T-cell (primary cell): ENCODE measurements around the gene CDK5RAP2. TPM values are rescaled to one million over a fixed set of nuclear protein-coding genes. Genes with fewer than 3 reads are reported as not detected.

Experiments used
- ATAC-seq, 4 experiments: fragments of 200-7000 bp in 3 of 4; fragments of 150-1000 bp in 1 of 4; cut with Tn5 transposase; replicated peaks in 1 of 4; 1 replicate in 3 of 4; 2 replicates in 1 of 4; pipeline ENCODE4 v1.10.0; 2021; ENCODE audit warnings: moderate library complexity in 3 of 4, mild to moderate bottlenecking in 2 of 4, moderate number of reproducible peaks in 1 of 4
- CTCF ChIA-PET, 2 donors: fragments of 300-600 bp; sonication (Branson Sonifier 250); formaldehyde crosslinking; loops; one replicate each; lab custom pipeline; 2022; ENCODE audit warnings: antibody characterized with exemption in 2 of 2; lab: Charles Lee
- POLR2A ChIA-PET, 2 donors: fragments of 300-600 bp; sonication (Branson Sonifier 250); formaldehyde crosslinking; loops; one replicate each; lab custom pipeline; 2022; ENCODE audit warnings: antibody characterized with exemption in 2 of 2; lab: Charles Lee
- DNase-seq, 35 experiments: peaks; one replicate each; pipeline versions ENCODE4 v3.0.0 to v3.0.0-alpha.2; 2013 to 2023
- H3K27ac ChIP-seq: one replicate; pipeline ENCODE4 v1.5.1; 2013; ENCODE audit warnings: low read length
- H3K27me3 ChIP-seq, 2 experiments: replicated peaks in 1 of 2; 1 replicate in 1 of 2; 2 replicates in 1 of 2; pipeline versions ENCODE4 v1.6.1 to v1.7.0; 2013; ENCODE audit warnings: low read length in 1 of 2, mixed read lengths in 1 of 2; ENCODE audit not compliant: control insufficient read depth in 2 of 2, insufficient read depth in 2 of 2; ENCODE audit errors: extremely low read depth in 1 of 2
- H3K36me3 ChIP-seq, 2 donors: 1 replicate in 1 of 2; 2 replicates in 1 of 2; pipeline versions ENCODE4 v1.6.1 to v1.7.0; 2013; ENCODE audit warnings: low read length in 1 of 2; ENCODE audit not compliant: control insufficient read depth in 2 of 2, insufficient read depth in 1 of 2; ENCODE audit errors: extremely low read depth in 1 of 2
- H3K4me1 ChIP-seq, 2 experiments: 1 replicate in 1 of 2; 2 replicates in 1 of 2; pipeline versions ENCODE4 v1.6.1 to v1.7.0; 2013; ENCODE audit warnings: low read length in 2 of 2, mixed read lengths in 1 of 2; ENCODE audit not compliant: insufficient read depth in 2 of 2, control insufficient read depth in 1 of 2; ENCODE audit errors: extremely low read depth in 1 of 2
- H3K4me3 ChIP-seq, 2 donors: 1 replicate in 1 of 2; 2 replicates in 1 of 2; pipeline versions ENCODE4 v1.5.1 to v1.7.0; 2013; ENCODE audit warnings: mild to moderate bottlenecking in 2 of 2, low read length in 1 of 2, moderate library complexity in 1 of 2; ENCODE audit not compliant: control insufficient read depth in 1 of 2; ENCODE audit errors: extremely low read depth in 1 of 2
- H3K9me3 ChIP-seq: 2 replicates; pipeline ENCODE4 v1.7.0; 2013
- H3K27ac Mint-ChIP-seq, 2 donors: one replicate each; pipeline ENCODE4 v1.8.0; 2020 to 2021; ENCODE audit warnings: mild to moderate bottlenecking in 2 of 2, mixed read lengths in 2 of 2
- H3K27me3 Mint-ChIP-seq, 2 donors: one replicate each; pipeline ENCODE4 v1.8.0; 2021 to 2022; ENCODE audit warnings: mixed read lengths in 2 of 2
- H3K36me3 Mint-ChIP-seq: one replicate; pipeline ENCODE4 v1.8.0; 2021; ENCODE audit warnings: mixed read lengths
- H3K4me1 Mint-ChIP-seq, 3 donors: one replicate each; pipeline ENCODE4 v1.8.0; 2020 to 2022; ENCODE audit warnings: mixed read lengths in 3 of 3, mild to moderate bottlenecking in 1 of 3
- H3K4me3 Mint-ChIP-seq, 3 donors: one replicate each; pipeline ENCODE4 v1.8.0; 2020 to 2022; ENCODE audit warnings: mild to moderate bottlenecking in 3 of 3, mixed read lengths in 3 of 3, moderate library complexity in 3 of 3
- H3K9me3 Mint-ChIP-seq, 3 donors: one replicate each; pipeline ENCODE4 v1.8.0; 2020 to 2022; ENCODE audit warnings: mixed read lengths in 3 of 3
- WGBS: methylation state at CpG from one replicate; pipeline ENCODE4 v1.1.5; 2013; ENCODE audit warnings: missing lambda C conversion rate; ENCODE audit not compliant: insufficient coverage; 5-methylcytosine and 5-hydroxymethylcytosine counted together
- total RNA-seq, 35 experiments: library from RNA in 6 of 35; stranded (reverse) in 6 of 35; fragments of 120-200 nt in 1 of 35; gene quantifications; one replicate each; pipeline versions ENCODE4 v1.2.1 to v1.2.4 and lab custom pipeline; 2013 to 2026

The CDK5RAP2 gene
- total RNA-seq, 5 donors from 2014 or later (not counting 1 experiment from before 2014, with no cell fraction given), result 66.3 to 79.8 (median 73.9) TPM

DNA sequence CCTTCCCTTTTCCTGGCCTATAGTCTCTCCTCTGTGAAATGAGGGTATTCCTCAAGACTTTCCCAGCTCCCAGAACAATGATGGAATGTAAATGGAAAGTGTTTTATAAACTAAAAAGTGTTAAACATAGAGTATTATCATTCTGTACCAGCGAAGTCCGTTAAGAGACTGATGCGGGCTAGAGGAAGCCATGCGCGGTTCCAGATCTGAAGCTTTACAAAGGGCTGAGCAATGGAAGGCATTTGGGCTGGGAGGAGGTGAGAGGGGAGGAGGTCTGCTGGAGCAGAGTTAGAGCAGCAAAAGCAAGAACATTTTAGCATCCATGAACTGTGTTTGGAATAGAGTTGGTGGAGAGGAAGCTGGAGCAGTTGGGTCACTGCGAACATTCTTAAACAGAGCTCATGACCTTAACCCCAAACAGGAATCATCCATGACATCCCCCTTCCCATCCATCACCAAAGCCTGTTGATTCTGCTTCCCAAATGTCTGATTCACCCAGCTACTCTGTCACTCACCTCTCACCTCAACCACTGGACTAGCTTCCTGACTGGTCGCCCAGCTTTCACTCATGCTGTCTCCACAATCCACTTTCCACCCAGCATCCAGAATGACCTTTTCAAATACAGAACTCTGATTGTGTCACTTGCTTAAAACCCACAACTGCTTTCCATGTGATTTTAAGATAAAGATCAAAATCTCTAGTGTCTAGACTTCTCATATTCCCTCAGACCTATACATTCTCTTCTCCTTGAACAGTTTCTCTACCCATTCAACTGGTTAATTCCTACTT is 37.1 kb downstream of the CDK5RAP2 start:
- DNase-seq (no peak), ATAC-seq (no peak)
- ChIA-PET CTCF (no interaction called here), POLR2A (no interaction called here)
- Mint-ChIP-seq H3K27me3 (no peaks in the 10 kb centered on the region), H3K27ac (no peak overlapping the region), H3K36me3 (peaks cover 84% of the 10 kb centered on the region), H3K9me3 (no peaks in the 10 kb centered on the region), H3K4me3 (no peak overlapping the region), H3K4me1 (peaks cover 0 to 11% (median 2%) of the 10 kb centered on the region in 3 donors)
- 93% methylated on average over 7 of the region's 7 CpGs for WGBS
- Histone ChIP-seq H3K27me3 (no peaks in the 10 kb centered on the region), H3K36me3 (peaks cover 8 to 86% of the 10 kb centered on the region in 2 donors), H3K4me3 (no peak overlapping the region), H3K9me3 (no peaks in the 10 kb centered on the region), H3K4me1 (no peaks in the 10 kb centered on the region), H3K27ac (no peak overlapping the region)

DNA sequence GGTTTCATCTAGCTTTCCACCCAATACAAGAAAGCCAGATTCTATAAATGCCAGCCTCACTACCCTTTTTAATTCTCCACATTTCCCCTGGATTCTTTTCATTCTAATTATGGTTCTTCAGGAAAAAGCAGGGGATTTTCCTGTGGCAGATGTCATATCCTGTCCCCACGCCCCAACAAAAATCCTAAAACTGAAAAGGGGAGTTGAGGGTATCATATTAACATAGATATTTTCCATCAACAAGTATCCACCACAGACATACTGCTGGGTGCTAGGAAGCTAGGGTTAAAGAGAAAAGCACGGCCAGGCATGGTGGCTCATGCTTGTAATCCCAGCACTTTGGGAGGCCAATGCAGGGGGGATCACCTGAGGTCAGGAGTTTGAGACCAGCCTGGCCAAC is 38.0 kb downstream of the CDK5RAP2 start:
- Mint-ChIP-seq H3K27ac (no peak overlapping the region), H3K9me3 (no peaks in the 10 kb centered on the region), H3K4me3 (no peak overlapping the region), H3K36me3 (peaks cover 85% of the 10 kb centered on the region), H3K27me3 (no peaks in the 10 kb centered on the region), H3K4me1 (peaks cover 0 to 11% (median 2%) of the 10 kb centered on the region in 3 donors)
- CTCF ChIA-PET, result no interaction called here
- WGBS, result no CpG with 5 or more reads among the region's 2 CpGs
- H3K27me3 ChIP-seq, result no peaks in the 10 kb centered on the region
- H3K36me3 ChIP-seq, result peaks cover 8 to 86% of the 10 kb centered on the region in 2 donors
- POLR2A ChIA-PET, result interaction anchor here in 1 of 2 donors (0.7 kb wide), 1 partner anchor 726 kb away, joined by 8 read pairs; the partner anchor contains the start of gene GSN
- no peak overlapping the region for H3K27ac ChIP-seq
- no peak for DNase-seq
- no peak overlapping the region for H3K4me3 ChIP-seq
- H3K9me3 ChIP-seq, result no peaks in the 10 kb centered on the region
- no peak for ATAC-seq
- no peaks in the 10 kb centered on the region for H3K4me1 ChIP-seq

DNA sequence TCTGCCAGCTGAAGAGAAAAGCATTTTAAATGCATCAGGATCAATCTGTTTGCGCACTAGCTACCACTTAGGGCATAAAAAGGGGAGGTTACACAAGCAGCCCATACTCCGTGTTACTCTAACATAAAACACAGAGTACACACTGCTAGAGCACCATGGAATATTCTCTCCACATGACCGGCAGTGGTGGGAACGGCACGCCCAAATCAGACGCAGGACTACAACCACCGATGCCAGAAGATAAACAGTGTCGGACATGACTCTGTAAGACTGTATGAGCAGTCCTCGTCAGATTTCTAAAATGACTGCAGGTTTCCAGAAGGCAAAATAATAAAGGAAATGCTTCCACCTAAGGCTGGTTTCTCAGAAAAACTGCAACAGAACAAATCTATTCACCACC is 40.0 kb downstream of the CDK5RAP2 start:
- Histone ChIP-seq H3K27me3 (no peaks in the 10 kb centered on the region), H3K4me1 (no peaks in the 10 kb centered on the region), H3K36me3 (peaks cover 8 to 86% of the 10 kb centered on the region in 2 donors), H3K27ac (no peak overlapping the region), H3K9me3 (no peaks in the 10 kb centered on the region), H3K4me3 (no peak overlapping the region)
- peaks cover 0 to 11% (median 2%) of the 10 kb centered on the region in 3 donors for H3K4me1 Mint-ChIP-seq
- POLR2A ChIA-PET, result interaction anchor here in 1 of 2 donors (0.7 kb wide), 1 partner anchor 50 kb away, joined by 3 read pairs; no protein-coding TSS in a partner anchor
- peaks cover 85% of the 10 kb centered on the region for H3K36me3 Mint-ChIP-seq
- no peaks in the 10 kb centered on the region for H3K9me3 Mint-ChIP-seq
- no peak for DNase-seq
- no peaks in the 10 kb centered on the region for H3K27me3 Mint-ChIP-seq
- ATAC-seq, result no peak
- no peak overlapping the region for H3K4me3 Mint-ChIP-seq
- no peak overlapping the region for H3K27ac Mint-ChIP-seq
- CTCF ChIA-PET, result no interaction called here
- 99% methylated on average over 9 of the region's 9 CpGs for WGBS

DNA sequence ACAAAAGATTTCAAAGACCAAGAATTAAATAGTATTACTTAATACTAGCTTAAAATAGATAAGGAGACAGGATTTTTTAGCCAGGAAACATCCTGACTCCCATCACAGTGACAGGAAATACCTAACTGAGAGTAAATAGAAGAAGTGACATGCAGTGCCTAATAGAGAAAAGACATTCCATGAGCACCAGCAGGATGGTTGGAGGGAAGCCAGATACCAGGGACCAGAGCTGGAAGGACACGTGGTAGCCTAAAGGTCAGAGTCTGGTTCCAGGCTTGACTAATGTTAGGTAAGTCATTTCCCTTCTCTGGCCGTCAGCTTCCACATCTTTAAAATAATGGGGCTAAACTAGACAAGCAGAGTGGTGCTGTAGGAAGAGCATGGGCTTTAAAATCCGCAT is 41.6 kb downstream of the CDK5RAP2 start:
- Mint-ChIP-seq H3K27me3 (no peaks in the 10 kb centered on the region), H3K4me3 (no peak overlapping the region), H3K36me3 (peaks cover 85% of the 10 kb centered on the region), H3K27ac (peak overlapping the region in 1 of 2 donors; percentile 2), H3K9me3 (no peaks in the 10 kb centered on the region), H3K4me1 (peaks cover 0 to 4% (median 0%) of the 10 kb centered on the region in 3 donors)
- WGBS, result 100% methylated on average over 1 of the region's 3 CpGs
- no peak overlapping the region for H3K27ac ChIP-seq
- no peaks in the 10 kb centered on the region for H3K9me3 ChIP-seq
- H3K36me3 ChIP-seq, result peaks cover 10 to 85% of the 10 kb centered on the region in 2 donors
- no peaks in the 10 kb centered on the region for H3K4me1 ChIP-seq
- ATAC-seq, result no peak
- DNase-seq, result no peak
- H3K27me3 ChIP-seq, result no peaks in the 10 kb centered on the region
- POLR2A ChIA-PET, result no interaction called here
- no peak overlapping the region for H3K4me3 ChIP-seq
- CTCF ChIA-PET, result no interaction called here

DNA sequence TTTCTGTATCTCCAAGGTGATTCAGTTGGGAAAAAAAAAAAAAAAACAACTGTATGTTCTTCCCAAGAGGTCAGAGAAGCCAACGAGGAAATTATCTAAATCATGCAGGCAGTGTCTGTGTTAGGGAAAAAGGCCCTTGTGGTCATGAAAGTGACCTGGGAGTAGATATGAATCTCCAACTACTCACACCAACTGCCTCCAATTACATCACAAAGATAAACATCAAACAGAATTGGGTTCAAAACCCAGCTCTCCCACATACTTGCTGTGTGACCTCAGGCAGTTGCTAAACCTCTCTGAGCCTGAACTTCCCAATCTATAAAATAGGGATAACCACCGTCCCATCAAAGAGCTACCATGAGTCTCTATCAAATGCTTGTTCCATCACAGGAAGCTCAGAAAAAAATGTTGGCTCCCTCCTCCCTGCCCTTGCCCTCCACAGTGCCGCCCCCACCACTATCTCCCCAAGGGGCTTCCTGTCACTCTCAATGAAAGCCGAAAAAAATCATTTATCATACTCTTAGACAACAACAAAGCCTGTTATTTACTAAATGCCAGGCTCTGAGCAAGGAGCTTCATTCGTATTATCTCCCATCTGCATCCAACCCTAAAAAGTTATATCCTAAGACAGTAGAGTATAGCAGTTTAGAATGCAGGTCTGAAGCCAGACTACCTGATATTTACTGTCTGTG is 42.9 kb downstream of the CDK5RAP2 start:
- ATAC-seq (no peak), DNase-seq (no peak)
- no peaks in the 10 kb centered on the region for H3K4me1 ChIP-seq
- whole genome bisulfite sequencing, result 92% methylated on average over 3 of the region's 5 CpGs
- peaks cover 88% of the 10 kb centered on the region for H3K36me3 Mint-ChIP-seq
- H3K4me3 Mint-ChIP-seq, result no peak overlapping the region
- peaks cover 0 to 7% (median 0%) of the 10 kb centered on the region in 3 donors for H3K4me1 Mint-ChIP-seq
- H3K9me3 ChIP-seq, result no peaks in the 10 kb centered on the region
- H3K9me3 Mint-ChIP-seq, result no peaks in the 10 kb centered on the region
- no peak overlapping the region for H3K4me3 ChIP-seq
- no peaks in the 10 kb centered on the region for H3K27me3 ChIP-seq
- no peak overlapping the region for H3K27ac ChIP-seq
- H3K36me3 ChIP-seq, result peaks cover 4 to 84% of the 10 kb centered on the region in 2 donors
- H3K27ac Mint-ChIP-seq, result no peak overlapping the region
- H3K27me3 Mint-ChIP-seq, result no peaks in the 10 kb centered on the region
- ChIA-PET POLR2A (interaction anchor here in 1 of 2 donors (0.6 kb wide), 1 partner anchor 628 kb away, joined by 3 read pairs; no protein-coding TSS in a partner anchor), CTCF (interaction anchor here in 1 of 2 donors (0.7 kb wide), 1 partner anchor 98 kb away, joined by 3 read pairs; no protein-coding TSS in a partner anchor)

DNA sequence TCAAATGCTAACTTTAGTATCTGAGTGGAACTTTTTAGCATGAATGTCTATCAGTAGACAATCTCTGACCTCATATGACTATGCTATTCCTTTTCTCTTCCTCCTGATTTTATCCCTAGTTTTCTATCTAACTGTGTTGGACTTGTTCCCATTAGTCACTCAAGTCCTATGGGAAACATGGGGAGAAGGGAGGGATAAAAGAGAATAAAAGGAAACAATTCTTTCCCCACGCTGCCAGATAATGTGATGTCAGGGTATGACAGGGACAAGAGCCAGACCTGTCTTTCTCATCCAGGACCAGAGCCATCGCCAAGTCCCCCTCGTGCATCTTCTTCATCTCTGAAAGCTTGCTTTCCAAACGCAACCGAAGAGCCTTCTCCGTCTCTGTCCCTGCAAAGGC is 43.9 kb downstream of the CDK5RAP2 start:
- Mint-ChIP-seq H3K36me3 (peaks cover 88% of the 10 kb centered on the region), H3K4me3 (no peak overlapping the region)
- CTCF ChIA-PET, result no interaction called here

More for the DNA sequence above, 43.9 kb downstream of the CDK5RAP2 start:
- peaks cover 0 to 7% (median 0%) of the 10 kb centered on the region in 3 donors for H3K4me1 Mint-ChIP-seq
- H3K27me3 Mint-ChIP-seq, result no peaks in the 10 kb centered on the region
- Histone ChIP-seq H3K4me3 (no peak overlapping the region), H3K36me3 (peaks cover 4 to 82% of the 10 kb centered on the region in 2 donors), H3K4me1 (no peaks in the 10 kb centered on the region), H3K27me3 (no peaks in the 10 kb centered on the region), H3K27ac (no peak overlapping the region), H3K9me3 (no peaks in the 10 kb centered on the region)
- H3K9me3 Mint-ChIP-seq, result no peaks in the 10 kb centered on the region
- DNase-seq (no peak), ATAC-seq (no peak)
- 100% methylated on average over 5 of the region's 6 CpGs for WGBS
- H3K27ac Mint-ChIP-seq, result no peak overlapping the region
- POLR2A ChIA-PET, result no interaction called here
